Embryonic facial prominence (tissue), 1 donor: ENCODE results near the gene MEX3D.
"Not testable (repeated sequence)": the region's sequence is repeated elsewhere in the genome, so short reads cannot be mapped to it uniquely, and the experiment has no call there.

Experiments used
- DNase-seq: peaks from one replicate; pipeline ENCODE4 v3.0.0-alpha.2; 2016; ENCODE audit errors: extremely low spot score

The MEX3D gene

GRCh38 chr19:1571358-1571757 is 3.2 kb upstream of the MEX3D start:
- no peak for DNase-seq

- DNase-seq = no peak
These were observed 2.7 kb upstream of the MEX3D start for GRCh38 chr19:1570836-1571235.

- no peak for DNase-seq
These were observed 1.9 kb upstream of the MEX3D start for GRCh38 chr19:1569997-1570396.

GRCh38 chr19:1567848-1568227 is 287 bp downstream of the MEX3D start:
- DNase-seq = no peak

- DNase-seq = no peak
These were observed 843 bp downstream of the MEX3D start for GRCh38 chr19:1567116-1567847.

- peak; percentile 71 for DNase-seq
These were observed 1.6 kb downstream of the MEX3D start for GRCh38 chr19:1566392-1567115.

GRCh38 chr19:1563251-1563650 is 4.9 kb downstream of the MEX3D start:
- DNase-seq = no peak

GRCh38 chr19:1561236-1561842 is 6.8 kb downstream of the MEX3D start:
- no peak for DNase-seq

GRCh38 chr19:1560286-1560882 is 7.7 kb downstream of the MEX3D start:
- no peak for DNase-seq

GRCh38 chr19:1558552-1558951 is 9.6 kb downstream of the MEX3D start:
- DNase-seq = no peak

- DNase-seq = no peak
These were observed 11.6 kb downstream of the MEX3D start for GRCh38 chr19:1556390-1557070.

GRCh38 chr19:1555487-1556389 is 12.4 kb downstream of the MEX3D start:
- no peak for DNase-seq

GRCh38 chr19:1554968-1555367 is 13.2 kb downstream of the MEX3D start:
- DNase-seq = no peak

- no peak for DNase-seq
These were observed 14.7 kb downstream of the MEX3D start for GRCh38 chr19:1553415-1553814.

GRCh38 chr19:1551068-1552040 is 16.8 kb downstream of the MEX3D start:
- DNase-seq = no peak

- no peak for DNase-seq
These were observed 18.7 kb downstream of the MEX3D start for GRCh38 chr19:1549332-1549945.

- no peak for DNase-seq
These were observed 27.7 kb downstream of the MEX3D start for GRCh38 chr19:1540365-1540925.

- not testable (repeated sequence) for DNase-seq
These were observed 28.4 kb downstream of the MEX3D start for GRCh38 chr19:1539749-1540148.

- DNase-seq = no peak
These were observed 29.1 kb downstream of the MEX3D start for GRCh38 chr19:1538978-1539377.
